ENCODE measurements around the gene TNIP2. TPM values are rescaled to one million over a fixed set of nuclear protein-coding genes. Genes with fewer than 3 reads are reported as not detected.

The TNIP2 gene
- total RNA-seq, 1 experiment from 2014 or later: 31.9 TPM

DNA sequence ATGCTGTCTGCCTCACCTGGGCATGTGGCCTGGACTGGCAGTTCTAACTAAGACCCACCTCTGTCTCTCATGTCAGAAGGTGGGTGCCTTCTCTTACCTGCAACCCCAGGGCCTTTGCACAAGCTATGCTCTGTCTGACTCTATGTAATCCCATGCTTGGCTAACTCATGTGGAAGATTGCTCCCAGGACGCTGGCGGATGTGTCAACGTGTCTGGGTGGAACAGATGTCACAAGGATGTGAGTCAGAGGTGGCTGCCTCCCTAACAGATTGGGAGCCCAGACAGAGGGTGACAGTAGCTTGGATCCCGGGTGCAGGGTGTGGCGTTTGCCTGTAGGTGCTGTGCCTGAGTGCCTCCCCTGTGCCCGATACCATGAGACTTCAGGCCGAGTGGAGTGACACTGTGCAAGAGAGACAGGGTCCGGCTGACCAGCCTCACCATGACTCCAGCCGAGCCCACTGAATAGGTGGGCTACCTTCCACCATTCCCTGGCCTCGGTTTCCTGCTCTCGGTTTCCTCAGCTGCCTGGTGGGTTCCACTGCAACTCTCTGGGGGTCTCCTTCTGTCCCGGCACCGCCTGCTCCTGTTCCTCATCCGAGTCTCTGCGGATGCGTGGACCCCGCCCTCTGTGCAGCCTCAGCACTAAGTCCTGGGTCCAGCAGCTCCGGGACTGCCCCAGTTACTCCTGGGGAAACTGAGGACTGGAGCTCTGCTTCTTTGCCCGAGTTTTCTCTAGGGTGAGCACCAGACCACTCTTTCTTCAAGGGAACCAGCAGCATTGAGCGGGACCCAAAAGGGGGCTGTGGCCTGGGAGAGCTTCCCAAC, 47.7 kb upstream of the TNIP2 start:
- H3K27me3 ChIP-seq (replicated peaks; ENCODE audit: insufficient read depth, low read depth, low read length, poor library complexity): no peaks in the 10 kb centered on the region
- ChIA-PET POLR2A (ENCODE audit: low non-redundant PET) (interaction anchor here (0.6 kb wide), 1 partner anchor 274 kb away, joined by 3 read pairs; no protein-coding TSS in a partner anchor), CTCF (no interaction called here)
- TF ChIP-seq, protein P1, sequence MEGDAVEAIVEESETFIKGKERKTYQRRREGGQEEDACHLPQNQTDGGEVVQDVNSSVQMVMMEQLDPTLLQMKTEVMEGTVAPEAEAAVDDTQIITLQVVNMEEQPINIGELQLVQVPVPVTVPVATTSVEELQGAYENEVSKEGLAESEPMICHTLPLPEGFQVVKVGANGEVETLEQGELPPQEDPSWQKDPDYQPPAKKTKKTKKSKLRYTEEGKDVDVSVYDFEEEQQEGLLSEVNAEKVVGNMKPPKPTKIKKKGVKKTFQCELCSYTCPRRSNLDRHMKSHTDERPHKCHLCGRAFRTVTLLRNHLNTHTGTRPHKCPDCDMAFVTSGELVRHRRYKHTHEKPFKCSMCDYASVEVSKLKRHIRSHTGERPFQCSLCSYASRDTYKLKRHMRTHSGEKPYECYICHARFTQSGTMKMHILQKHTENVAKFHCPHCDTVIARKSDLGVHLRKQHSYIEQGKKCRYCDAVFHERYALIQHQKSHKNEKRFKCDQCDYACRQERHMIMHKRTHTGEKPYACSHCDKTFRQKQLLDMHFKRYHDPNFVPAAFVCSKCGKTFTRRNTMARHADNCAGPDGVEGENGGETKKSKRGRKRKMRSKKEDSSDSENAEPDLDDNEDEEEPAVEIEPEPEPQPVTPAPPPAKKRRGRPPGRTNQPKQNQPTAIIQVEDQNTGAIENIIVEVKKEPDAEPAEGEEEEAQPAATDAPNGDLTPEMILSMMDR (conservative IDR thresholded peaks at IDR 0.05; ENCODE audit: low read depth, low read length): no peak
- no peak for TF ChIP-seq EZH2 (IDR thresholded peaks at IDR 0.05; ENCODE audit: borderline replicate concordance, low read depth, low read length, poor library complexity, severe bottlenecking)
- H3K9me3 ChIP-seq (ENCODE audit: low read depth, low read length, poor library complexity, severe bottlenecking): no peaks in the 10 kb centered on the region
- H3K27ac ChIP-seq (ENCODE audit: low read depth, low read length, poor library complexity, severe bottlenecking): no peak overlapping the region
- intact Hi-C loops (cut with micrococcal nuclease; ENCODE audit: unreplicated experiment): no loop called here
- H3K4me3 ChIP-seq (ENCODE audit: low read depth, low read length, poor library complexity, severe bottlenecking): no peak overlapping the region
- no TSS peak for BruUV-seq (replicated peaks)
- DNase-seq (ENCODE audit: low spot score): no peak
- H3K4me1 ChIP-seq (ENCODE audit: insufficient read depth, low read length, poor library complexity, severe bottlenecking): peaks cover 2% of the 10 kb centered on the region
- no peaks in the 10 kb centered on the region for H3K36me3 ChIP-seq (ENCODE audit: insufficient read depth, low read length, poor library complexity, severe bottlenecking)

DNA sequence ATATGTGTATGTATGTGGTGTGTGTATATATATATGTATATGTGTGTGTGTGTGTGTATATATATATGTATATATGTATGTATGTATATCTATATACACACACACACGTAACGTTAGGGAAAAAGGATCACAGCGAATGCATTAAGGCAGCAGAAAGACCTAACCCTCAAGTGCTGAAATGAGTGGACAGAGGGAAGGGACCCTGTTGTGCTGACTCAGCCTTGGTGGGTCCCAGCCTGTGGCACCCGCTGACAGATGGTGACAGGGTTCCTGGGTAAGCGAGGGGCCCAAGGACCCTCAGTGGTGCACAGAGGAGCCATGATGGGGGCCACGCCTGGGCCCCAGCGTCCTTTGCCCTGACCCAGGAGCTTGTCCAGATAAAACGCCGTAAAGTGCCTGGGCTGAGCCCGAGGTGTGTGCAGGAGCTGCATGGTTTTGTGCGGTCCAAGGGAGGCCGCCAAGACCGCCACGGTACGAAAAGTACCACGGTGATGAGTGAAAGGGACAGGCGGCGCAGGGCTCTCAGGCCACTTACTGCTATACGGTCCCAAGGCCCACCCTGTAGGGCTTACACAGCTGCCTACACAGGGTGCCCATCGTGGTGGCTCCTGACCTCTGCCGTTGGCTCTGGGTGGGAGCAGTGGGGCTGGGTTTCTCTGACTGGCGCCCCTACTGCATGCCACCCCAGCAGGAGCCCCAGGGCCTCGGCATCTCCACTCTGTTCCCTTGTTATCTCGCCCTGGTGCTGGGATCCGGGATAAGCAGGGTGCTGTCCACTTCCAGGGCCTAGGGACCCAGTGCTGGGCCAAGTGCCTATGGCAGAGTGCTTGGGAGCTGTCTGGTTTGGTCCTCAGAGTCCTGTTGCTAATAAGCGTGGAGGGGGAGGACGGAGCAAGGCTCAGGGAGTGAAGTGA, 46.7 kb upstream of the TNIP2 start:
- intact Hi-C loops (cut with micrococcal nuclease; ENCODE audit: unreplicated experiment): no loop called here
- no TSS peak for BruUV-seq (replicated peaks)
- Histone ChIP-seq H3K4me1 (ENCODE audit: insufficient read depth, low read length, poor library complexity, severe bottlenecking) (peaks cover 11% of the 10 kb centered on the region), H3K9me3 (ENCODE audit: low read depth, low read length, poor library complexity, severe bottlenecking) (no peaks in the 10 kb centered on the region), H3K36me3 (ENCODE audit: insufficient read depth, low read length, poor library complexity, severe bottlenecking) (no peaks in the 10 kb centered on the region), H3K27ac (ENCODE audit: low read depth, low read length, poor library complexity, severe bottlenecking) (no peak overlapping the region), H3K4me3 (ENCODE audit: low read depth, low read length, poor library complexity, severe bottlenecking) (no peak overlapping the region), H3K27me3 (replicated peaks; ENCODE audit: insufficient read depth, low read depth, low read length, poor library complexity) (no peaks in the 10 kb centered on the region)
- ChIA-PET POLR2A (ENCODE audit: low non-redundant PET) (interaction anchor here (0.6 kb wide), 1 partner anchor 273 kb away, joined by 3 read pairs; no protein-coding TSS in a partner anchor), CTCF (no interaction called here)
- TF ChIP-seq, protein P1 (conservative IDR thresholded peaks at IDR 0.05; ENCODE audit: low read depth, low read length): no peak
- TF ChIP-seq EZH2 (IDR thresholded peaks at IDR 0.05; ENCODE audit: borderline replicate concordance, low read depth, low read length, poor library complexity, severe bottlenecking): no peak
- no peak for DNase-seq (ENCODE audit: low spot score)

DNA sequence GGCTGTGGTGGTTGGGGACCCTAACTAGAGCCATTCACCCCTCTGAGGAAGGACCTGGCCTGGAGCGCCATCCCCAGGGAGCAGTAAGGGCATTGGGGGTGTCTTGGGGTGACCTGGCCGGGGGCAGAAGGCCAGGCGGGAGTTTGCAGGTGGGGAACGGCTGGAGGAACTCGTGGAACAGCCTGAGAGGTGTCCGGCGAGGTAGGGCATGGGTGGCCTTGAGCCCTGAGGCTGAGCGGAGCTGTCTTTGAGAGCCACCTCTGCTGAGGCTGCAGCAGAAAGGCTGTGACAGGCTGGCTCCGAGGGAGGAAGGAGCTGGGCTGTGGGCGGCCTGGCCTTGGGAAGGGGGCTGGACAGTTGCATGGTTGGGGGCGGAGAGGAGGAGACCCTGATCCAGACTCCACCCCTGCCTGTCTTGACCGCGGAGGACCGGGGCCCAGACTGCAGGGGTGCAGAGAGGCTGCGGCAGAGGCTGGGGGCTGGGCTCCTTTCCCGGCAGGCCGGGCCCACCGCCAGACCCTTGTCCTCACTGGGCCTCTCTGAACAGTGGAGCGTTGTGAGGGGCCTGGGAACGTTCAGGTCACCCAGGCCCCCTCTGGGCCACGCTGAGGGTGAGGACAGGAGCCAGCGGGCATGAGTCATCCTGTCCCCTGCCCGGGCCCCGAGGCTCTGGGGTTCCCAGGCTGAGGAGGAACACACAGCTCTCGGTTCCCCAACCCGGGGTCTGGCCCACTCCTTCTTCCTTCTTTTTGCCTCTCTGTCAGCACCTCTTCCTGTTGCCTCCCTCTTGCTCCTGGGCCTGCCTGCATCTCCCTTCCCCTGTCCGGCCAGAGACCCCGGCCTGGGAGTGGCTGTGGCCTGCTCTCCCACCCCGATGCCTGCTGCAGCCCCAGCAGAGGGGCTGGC, 44.8 kb upstream of the TNIP2 start:
- Histone ChIP-seq H3K27me3 (replicated peaks; ENCODE audit: insufficient read depth, low read depth, low read length, poor library complexity) (no peaks in the 10 kb centered on the region), H3K36me3 (ENCODE audit: insufficient read depth, low read length, poor library complexity, severe bottlenecking) (no peaks in the 10 kb centered on the region), H3K27ac (ENCODE audit: low read depth, low read length, poor library complexity, severe bottlenecking) (no peak overlapping the region), H3K9me3 (ENCODE audit: low read depth, low read length, poor library complexity, severe bottlenecking) (no peaks in the 10 kb centered on the region), H3K4me1 (ENCODE audit: insufficient read depth, low read length, poor library complexity, severe bottlenecking) (peaks cover 11% of the 10 kb centered on the region), H3K4me3 (ENCODE audit: low read depth, low read length, poor library complexity, severe bottlenecking) (no peak overlapping the region)
- DNase-seq (ENCODE audit: low spot score): no peak
- TF ChIP-seq EZH2 (IDR thresholded peaks at IDR 0.05; ENCODE audit: borderline replicate concordance, low read depth, low read length, poor library complexity, severe bottlenecking): no peak
- TF ChIP-seq, protein P1 (conservative IDR thresholded peaks at IDR 0.05; ENCODE audit: low read depth, low read length): no peak
- intact Hi-C loops (cut with micrococcal nuclease; ENCODE audit: unreplicated experiment): no loop called here
- ChIA-PET CTCF (no interaction called here), POLR2A (ENCODE audit: low non-redundant PET) (no interaction called here)
- BruUV-seq (replicated peaks): no TSS peak

Data from A673 (cell line).